Measurements from ENCODE around the gene UPK3B. TPM values are rescaled to one million over a fixed set of nuclear protein-coding genes. Genes with fewer than 3 reads are reported as not detected.
"Not testable (repeated sequence)": the region's sequence is repeated elsewhere in the genome, so short reads cannot be mapped to it uniquely, and the experiment has no call there.

Gene UPK3B
- total RNA-seq, 1 donor from 2014 or later: 3.2 TPM

- intact Hi-C loops (cut with micrococcal nuclease): no loop called here
- ATAC-seq (ENCODE audit: low read depth): no peak
Observed at GRCh38 chr7:76512941-76513816, 2.8 kb downstream of the UPK3B start.

GRCh38 chr7:76513817-76514799 is 3.8 kb downstream of the UPK3B start:
- intact Hi-C loops (cut with micrococcal nuclease): no loop called here
- ChIA-PET POLR2A (no interaction called here), CTCF (no interaction called here)
- Mint-ChIP-seq H3K4me1 (no peaks in the 10 kb centered on the region), H3K27me3 (no peaks in the 10 kb centered on the region), H3K27ac (no peak overlapping the region), H3K4me3 (no peak overlapping the region), H3K36me3 (ENCODE audit: low read depth) (no peaks in the 10 kb centered on the region), H3K9me3 (no peaks in the 10 kb centered on the region)
- no peak for TF ChIP-seq CTCF (IDR thresholded peaks at IDR 0.05)
- DNase-seq (no peak), ATAC-seq (ENCODE audit: low read depth) (no peak)

More at GRCh38 chr7:76512941-76513816, 2.8 kb downstream of the UPK3B start:
- Mint-ChIP-seq H3K4me3 (no peak overlapping the region), H3K36me3 (ENCODE audit: low read depth) (no peaks in the 10 kb centered on the region), H3K4me1 (no peaks in the 10 kb centered on the region), H3K27ac (no peak overlapping the region), H3K27me3 (no peaks in the 10 kb centered on the region), H3K9me3 (no peaks in the 10 kb centered on the region)
- ChIA-PET CTCF (no interaction called here), POLR2A (no interaction called here)
- no peak for TF ChIP-seq CTCF (IDR thresholded peaks at IDR 0.05)
- no peak for DNase-seq

- H3K27me3 Mint-ChIP-seq: no peaks in the 10 kb centered on the region
- no peak overlapping the region for H3K27ac Mint-ChIP-seq
- no peak for TF ChIP-seq CTCF (IDR thresholded peaks at IDR 0.05)
- intact Hi-C loops (cut with micrococcal nuclease): no loop called here
- ChIA-PET CTCF (no interaction called here), POLR2A (no interaction called here)
- ATAC-seq (ENCODE audit: low read depth): no peak
- H3K4me3 Mint-ChIP-seq: no peak overlapping the region
- no peaks in the 10 kb centered on the region for H3K36me3 Mint-ChIP-seq (ENCODE audit: low read depth)
- no peak for DNase-seq
- no peaks in the 10 kb centered on the region for H3K4me1 Mint-ChIP-seq
- no peaks in the 10 kb centered on the region for H3K9me3 Mint-ChIP-seq
Observed at GRCh38 chr7:76514926-76515771, 4.8 kb downstream of the UPK3B start.

GRCh38 chr7:76515999-76516443 is 5.7 kb downstream of the UPK3B start:
- no peaks in the 10 kb centered on the region for H3K9me3 Mint-ChIP-seq
- ChIA-PET POLR2A (no interaction called here), CTCF (no interaction called here)
- ATAC-seq (ENCODE audit: low read depth): no peak
- intact Hi-C loops (cut with micrococcal nuclease): no loop called here
- H3K4me1 Mint-ChIP-seq: no peaks in the 10 kb centered on the region
- DNase-seq: no peak
- H3K27me3 Mint-ChIP-seq: no peaks in the 10 kb centered on the region
- H3K4me3 Mint-ChIP-seq: no peak overlapping the region
- H3K36me3 Mint-ChIP-seq (ENCODE audit: low read depth): no peaks in the 10 kb centered on the region
- no peak for TF ChIP-seq CTCF (IDR thresholded peaks at IDR 0.05)
- H3K27ac Mint-ChIP-seq: no peak overlapping the region

- H3K4me1 Mint-ChIP-seq; H3K36me3 Mint-ChIP-seq (ENCODE audit: low read depth); POLR2A ChIA-PET; CTCF ChIA-PET; DNase-seq; H3K27me3 Mint-ChIP-seq; intact Hi-C loops (cut with micrococcal nuclease); H3K27ac Mint-ChIP-seq; H3K9me3 Mint-ChIP-seq; ATAC-seq (ENCODE audit: low read depth); H3K4me3 Mint-ChIP-seq: not testable (repeated sequence)
Observed at GRCh38 chr7:76516932-76517331, 6.6 kb downstream of the UPK3B start.

GRCh38 chr7:76526183-76526582 is 15.8 kb downstream of the UPK3B start:
- H3K27me3 Mint-ChIP-seq; intact Hi-C loops (cut with micrococcal nuclease); POLR2A ChIA-PET; H3K27ac Mint-ChIP-seq; H3K4me1 Mint-ChIP-seq; ATAC-seq (ENCODE audit: low read depth); CTCF ChIA-PET; H3K36me3 Mint-ChIP-seq (ENCODE audit: low read depth); DNase-seq; H3K4me3 Mint-ChIP-seq; H3K9me3 Mint-ChIP-seq: not testable (repeated sequence)

GRCh38 chr7:76531643-76532042 is 21.3 kb downstream of the UPK3B start:
- POLR2A ChIA-PET; H3K27ac Mint-ChIP-seq; intact Hi-C loops (cut with micrococcal nuclease); H3K4me1 Mint-ChIP-seq; ATAC-seq (ENCODE audit: low read depth); H3K9me3 Mint-ChIP-seq; H3K36me3 Mint-ChIP-seq (ENCODE audit: low read depth); CTCF ChIA-PET; H3K4me3 Mint-ChIP-seq; H3K27me3 Mint-ChIP-seq; DNase-seq: not testable (repeated sequence)

All from activated B cell treated with CpG ODN at 0.5 μM for 24 hours (primary cell).